Muscle layer of duodenum (tissue), 2 donors: ENCODE measurements around the gene FAM114A1.
A peak's percentile ranks its signal among the peaks of the same experiment; 100 is the strongest.

Experiments used
- H3K27ac ChIP-seq: one replicate; pipeline ENCODE4 v1.7.0; 2013; ENCODE audit warnings: mild to moderate bottlenecking, low read length
- H3K27me3 ChIP-seq: one replicate; pipeline ENCODE4 v1.7.0; 2013; ENCODE audit warnings: low read depth, mild to moderate bottlenecking, control low read depth, low read length
- H3K36me3 ChIP-seq, 2 donors: one replicate each; pipeline ENCODE4 v1.7.0; 2013; ENCODE audit warnings: low read length in 2 of 2, control low read depth in 1 of 2, mild to moderate bottlenecking in 1 of 2; ENCODE audit not compliant: insufficient read depth in 2 of 2, control insufficient read depth in 1 of 2
- H3K4me1 ChIP-seq, 2 donors: one replicate each; pipeline ENCODE4 v1.7.0; 2013; ENCODE audit warnings: low read length in 2 of 2, mild to moderate bottlenecking in 2 of 2, control low read depth in 1 of 2, moderate library complexity in 1 of 2; ENCODE audit not compliant: insufficient read depth in 2 of 2, control insufficient read depth in 1 of 2
- H3K4me3 ChIP-seq, 2 donors: one replicate each; pipeline ENCODE4 v1.7.0; 2013; ENCODE audit warnings: low read length in 2 of 2, low read depth in 1 of 2, mild to moderate bottlenecking in 1 of 2
- H3K9me3 ChIP-seq, 2 donors: one replicate each; pipeline ENCODE4 v1.7.0; 2013; ENCODE audit warnings: low read length in 2 of 2, control low read depth in 1 of 2, mild to moderate bottlenecking in 1 of 2; ENCODE audit not compliant: control insufficient read depth in 1 of 2
- donor health status: healthy.

FAM114A1 gene

DNA sequence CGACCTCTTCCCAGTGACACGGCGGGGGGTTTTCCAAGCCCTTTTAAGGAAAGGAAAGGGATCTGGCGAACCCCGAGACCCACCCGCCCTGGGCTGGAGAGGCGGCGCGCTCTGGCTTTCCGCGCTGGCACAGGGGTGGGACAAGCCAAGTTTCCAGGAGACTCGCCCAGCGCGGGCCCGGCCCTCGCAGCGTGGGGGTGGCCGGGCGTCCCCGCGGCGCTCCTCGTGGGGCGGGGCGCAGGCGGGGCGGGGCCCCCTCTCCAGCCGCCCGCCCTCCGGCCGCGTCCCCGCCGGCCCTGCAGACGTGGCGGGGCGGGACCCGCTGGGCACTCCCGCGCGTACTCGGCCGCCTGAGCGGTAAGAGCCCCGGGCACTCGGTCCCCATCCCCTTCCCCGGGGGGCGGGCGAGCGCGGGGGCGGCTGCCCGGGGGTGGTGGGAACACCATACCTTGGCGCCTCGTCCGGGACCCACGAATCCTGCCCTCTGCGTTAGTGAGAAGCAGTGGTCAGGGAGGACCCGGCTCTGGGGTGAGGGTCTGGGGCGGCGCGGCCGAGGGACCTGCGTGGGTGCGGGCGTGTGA, at the start of gene FAM114A1:
FAM114A1 (plus strand) TSS at position 329 of the 581 bp plus-strand sequence. CDS start 10,273 bp downstream, outside the sequence.
- Histone ChIP-seq H3K27ac (peak within 1 kb of the TSS; percentile 95), H3K9me3 (no peaks in the 10 kb centered on the region), H3K36me3 (peaks cover 11 to 17% of the 10 kb centered on the region in 2 donors), H3K27me3 (no peaks in the 10 kb centered on the region), H3K4me1 (peaks cover 28 to 45% of the 10 kb centered on the region in 2 donors), H3K4me3 (peak within 1 kb of the TSS; percentile 70 to 83)

DNA sequence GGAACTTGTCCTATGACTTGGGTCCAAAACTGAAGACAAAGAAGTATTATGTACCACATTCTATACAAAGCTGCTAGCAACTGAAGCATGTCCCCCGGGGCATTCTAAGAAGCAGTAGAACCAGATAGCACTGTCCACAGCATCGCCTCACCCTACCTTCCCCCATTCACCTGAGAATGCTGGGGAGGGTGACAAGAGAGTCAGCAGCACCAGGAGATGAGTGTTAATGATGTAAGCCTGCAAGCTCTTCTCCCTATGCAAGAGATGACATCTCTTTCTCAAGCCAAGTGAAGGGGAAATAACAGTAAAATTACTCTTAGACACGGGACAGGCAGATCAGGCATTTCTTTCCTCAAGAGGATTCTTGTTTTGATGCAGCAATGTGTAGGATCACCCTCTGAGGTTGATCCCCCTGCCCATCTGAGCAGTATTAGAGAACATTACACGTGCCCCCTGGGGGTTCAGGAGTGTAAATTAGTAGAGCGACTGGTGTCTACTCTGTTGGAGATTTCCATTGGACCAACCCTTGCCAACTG, 49.1 kb upstream of the FAM114A1 start:
- H3K4me1 ChIP-seq, result peaks cover 0 to 3% of the 10 kb centered on the region in 2 donors
- H3K27me3 ChIP-seq, result no peaks in the 10 kb centered on the region
- H3K27ac ChIP-seq, result no peak overlapping the region
- H3K4me3 ChIP-seq, result no peak overlapping the region
- no peaks in the 10 kb centered on the region for H3K36me3 ChIP-seq
- H3K9me3 ChIP-seq, result peaks cover 0 to 8% of the 10 kb centered on the region in 2 donors

DNA sequence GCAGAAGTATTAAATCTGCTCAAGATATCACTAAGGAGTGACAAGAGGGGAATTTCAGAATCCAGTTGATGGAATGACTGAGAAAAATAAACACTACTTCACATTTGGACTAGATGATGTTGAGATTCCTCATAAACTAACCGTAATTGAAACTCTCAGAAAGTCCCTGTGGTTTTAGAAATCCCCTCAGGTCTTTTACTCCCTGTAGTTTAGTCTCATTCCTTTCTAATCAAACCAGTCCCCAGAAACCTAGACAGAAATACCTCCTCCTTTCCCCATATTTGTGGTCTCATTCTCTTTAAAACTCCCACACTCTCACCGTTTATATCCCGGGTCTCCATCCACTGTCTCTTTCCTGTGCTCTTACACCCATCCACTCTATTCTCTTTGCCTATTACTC, 48.0 kb upstream of the FAM114A1 start:
- Histone ChIP-seq H3K4me3 (no peak overlapping the region), H3K9me3 (peaks cover 0 to 8% of the 10 kb centered on the region in 2 donors), H3K27ac (no peak overlapping the region), H3K27me3 (no peaks in the 10 kb centered on the region), H3K4me1 (peaks cover 0 to 3% of the 10 kb centered on the region in 2 donors), H3K36me3 (no peaks in the 10 kb centered on the region)

DNA sequence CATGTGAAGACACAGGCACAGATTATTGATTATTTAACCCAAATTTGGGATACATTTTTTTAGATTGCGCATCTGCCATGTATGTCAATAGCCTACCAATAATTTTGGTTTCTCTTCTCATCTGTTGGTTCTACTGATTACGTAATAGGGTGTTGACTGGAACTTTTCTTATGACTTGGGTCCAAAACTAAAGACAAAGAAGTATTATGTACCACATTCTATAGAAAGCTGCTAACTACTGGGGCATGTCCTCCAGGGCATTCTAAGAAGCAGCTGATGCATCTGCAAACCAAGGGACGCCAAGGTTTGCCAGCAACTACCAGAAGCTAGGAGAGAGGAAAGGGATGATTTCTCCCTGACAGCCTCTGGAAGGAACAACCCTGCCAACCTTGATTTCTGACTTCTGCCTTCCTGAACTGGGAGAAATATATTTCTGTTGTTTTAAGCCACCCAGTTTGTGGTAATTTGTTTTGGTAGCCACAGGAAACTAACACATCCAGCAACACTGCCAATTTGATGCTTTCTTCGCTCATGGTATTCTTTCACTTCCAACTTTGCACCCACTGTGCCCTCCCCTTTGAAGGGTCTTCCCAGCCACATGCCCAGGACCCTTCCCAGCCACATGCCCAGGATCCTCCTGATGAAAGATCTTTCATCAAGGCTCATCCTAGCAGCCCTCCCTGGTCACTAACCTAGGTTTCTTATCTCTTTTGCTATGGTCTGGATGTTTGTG, 47.1 kb upstream of the FAM114A1 start:
- Histone ChIP-seq H3K27ac (no peak overlapping the region), H3K9me3 (peaks cover 0 to 5% of the 10 kb centered on the region in 2 donors), H3K27me3 (no peaks in the 10 kb centered on the region), H3K4me1 (peaks cover 0 to 2% of the 10 kb centered on the region in 2 donors), H3K36me3 (no peaks in the 10 kb centered on the region), H3K4me3 (no peak overlapping the region)

DNA sequence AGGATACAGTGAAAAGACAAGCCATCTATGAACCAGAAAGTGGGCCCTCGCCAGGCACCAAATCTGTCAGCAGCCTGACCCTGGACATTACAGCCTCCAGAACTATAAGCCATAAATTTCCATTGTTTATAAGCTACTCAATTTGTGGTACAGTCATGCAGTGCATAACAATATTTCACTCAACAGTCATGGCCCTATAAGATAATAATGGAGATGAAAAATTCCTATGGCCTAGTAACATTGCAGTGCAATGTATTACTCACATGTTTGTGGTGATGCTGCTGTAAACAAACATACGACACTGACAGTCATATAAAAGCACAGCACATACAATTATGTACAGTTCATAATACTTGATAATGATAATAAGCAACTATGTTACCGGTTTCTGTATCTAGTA, 45.9 kb upstream of the FAM114A1 start:
- Histone ChIP-seq H3K4me3 (no peak overlapping the region), H3K9me3 (no peaks in the 10 kb centered on the region), H3K27me3 (no peaks in the 10 kb centered on the region), H3K27ac (no peak overlapping the region), H3K36me3 (no peaks in the 10 kb centered on the region), H3K4me1 (no peaks in the 10 kb centered on the region)

DNA sequence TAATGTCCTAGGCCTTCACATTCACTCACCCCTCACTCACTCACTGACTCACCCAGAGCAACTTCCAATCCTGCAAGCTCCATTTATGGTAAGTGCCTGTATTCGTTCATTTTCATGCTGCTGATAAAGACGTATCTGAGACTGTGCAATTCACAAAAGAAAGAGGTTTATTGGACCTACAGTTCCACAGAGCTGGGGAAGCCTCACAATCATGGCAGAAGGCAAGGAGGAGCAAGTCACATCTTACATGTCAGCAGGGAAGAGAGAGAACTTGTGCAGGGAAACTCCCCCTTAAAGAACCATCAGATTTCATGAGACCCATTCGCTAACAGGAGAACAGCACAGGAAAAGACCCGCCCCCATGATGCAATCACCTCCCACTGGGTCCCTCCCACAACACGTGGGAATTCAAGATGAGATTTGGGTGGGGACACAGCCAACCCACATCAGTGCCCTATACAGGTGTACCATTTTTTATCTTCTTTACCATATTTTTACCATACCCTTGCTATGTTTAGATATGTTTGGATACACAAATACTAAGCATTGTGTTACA, 44.8 kb upstream of the FAM114A1 start:
- Histone ChIP-seq H3K4me3 (no peak overlapping the region), H3K4me1 (no peaks in the 10 kb centered on the region), H3K27me3 (no peaks in the 10 kb centered on the region), H3K36me3 (no peaks in the 10 kb centered on the region), H3K9me3 (no peaks in the 10 kb centered on the region), H3K27ac (no peak overlapping the region)

DNA sequence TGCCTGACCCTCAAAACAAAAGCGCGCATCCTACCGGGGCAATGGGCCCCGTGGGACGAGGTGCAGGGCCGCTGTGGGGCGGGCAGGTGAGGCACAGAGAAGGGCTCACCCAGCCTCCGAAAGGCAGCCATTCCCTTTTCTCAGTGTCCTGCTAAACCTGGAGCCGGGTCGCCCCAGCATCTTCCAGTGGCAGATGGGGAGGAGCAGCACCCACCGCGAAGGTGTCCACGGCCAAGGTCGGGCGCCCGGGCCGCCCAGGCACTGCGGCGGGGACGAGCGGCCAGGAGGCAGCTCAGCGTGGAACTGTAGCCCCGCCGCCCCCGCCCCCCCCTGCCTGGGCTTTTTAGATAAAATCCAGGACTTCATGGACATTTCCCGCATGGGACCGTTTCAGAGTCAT, 43.8 kb upstream of the FAM114A1 start:
- no peaks in the 10 kb centered on the region for H3K4me1 ChIP-seq
- H3K4me3 ChIP-seq, result no peak overlapping the region
- H3K27ac ChIP-seq, result no peak overlapping the region
- no peaks in the 10 kb centered on the region for H3K27me3 ChIP-seq
- no peaks in the 10 kb centered on the region for H3K9me3 ChIP-seq
- H3K36me3 ChIP-seq, result no peaks in the 10 kb centered on the region

DNA sequence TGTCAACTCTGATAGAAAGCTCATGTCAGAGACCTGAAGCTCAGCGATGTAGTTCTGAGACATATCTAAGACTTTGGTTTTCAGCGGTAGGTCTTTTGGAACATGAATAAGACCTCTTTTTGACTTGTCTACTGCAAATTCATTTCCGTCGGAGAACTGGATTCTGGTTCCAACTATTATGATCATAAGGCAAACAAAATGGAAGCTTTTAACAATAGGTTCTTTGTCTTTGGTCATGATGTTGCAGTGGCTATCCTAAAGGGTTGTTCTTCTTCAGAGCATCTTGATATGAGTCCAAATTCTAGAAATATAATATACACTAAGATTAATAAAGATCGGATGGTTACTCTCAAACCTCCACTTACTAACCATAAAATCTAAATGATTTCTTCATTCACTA, 38.4 kb upstream of the FAM114A1 start:
- Histone ChIP-seq H3K36me3 (no peaks in the 10 kb centered on the region), H3K4me1 (no peaks in the 10 kb centered on the region), H3K27me3 (no peaks in the 10 kb centered on the region), H3K9me3 (no peaks in the 10 kb centered on the region), H3K27ac (no peak overlapping the region), H3K4me3 (no peak overlapping the region)

DNA sequence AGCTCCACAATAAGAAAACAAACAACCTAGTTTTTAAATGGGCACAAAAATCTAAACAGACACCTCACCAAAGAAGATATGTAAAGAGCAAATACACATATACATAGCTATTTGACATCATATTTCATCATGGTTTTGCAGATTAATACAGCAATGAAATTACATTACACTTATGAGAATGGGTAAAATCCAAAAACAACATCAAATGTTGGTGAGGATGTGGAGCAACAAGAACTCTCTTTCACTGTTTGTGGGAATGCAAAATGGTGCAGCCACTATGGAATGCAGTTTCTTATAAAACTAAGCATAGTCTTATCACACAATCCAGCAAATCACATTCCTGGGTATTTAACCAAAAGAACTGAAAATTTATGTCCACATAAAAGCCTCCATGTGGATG, 36.0 kb upstream of the FAM114A1 start:
- no peak overlapping the region for H3K27ac ChIP-seq
- no peaks in the 10 kb centered on the region for H3K27me3 ChIP-seq
- no peaks in the 10 kb centered on the region for H3K36me3 ChIP-seq
- peaks cover 0 to 4% of the 10 kb centered on the region in 2 donors for H3K9me3 ChIP-seq
- no peak overlapping the region for H3K4me3 ChIP-seq
- no peaks in the 10 kb centered on the region for H3K4me1 ChIP-seq

DNA sequence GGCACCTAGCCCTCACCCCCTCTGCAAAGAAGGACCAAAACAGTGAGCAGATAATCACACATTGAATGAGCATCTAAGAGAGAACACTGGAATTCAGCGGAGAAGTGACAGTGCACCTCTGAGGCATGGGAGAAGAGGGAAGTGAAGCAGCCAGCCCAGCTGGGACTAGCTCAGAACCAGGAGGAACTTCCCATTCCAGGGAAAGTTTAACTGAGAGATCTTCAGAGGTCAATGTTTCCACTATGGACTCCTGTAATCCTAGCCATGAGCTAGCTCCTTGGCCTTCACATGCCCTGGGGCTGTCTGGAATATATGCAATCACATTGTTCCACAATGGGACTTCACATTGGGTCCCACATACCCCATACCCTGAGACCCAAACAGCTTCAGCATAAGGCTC, 35.4 kb upstream of the FAM114A1 start:
- no peaks in the 10 kb centered on the region for H3K27me3 ChIP-seq
- no peak overlapping the region for H3K27ac ChIP-seq
- no peaks in the 10 kb centered on the region for H3K4me1 ChIP-seq
- peaks cover 0 to 4% of the 10 kb centered on the region in 2 donors for H3K9me3 ChIP-seq
- no peak overlapping the region for H3K4me3 ChIP-seq
- H3K36me3 ChIP-seq, result no peaks in the 10 kb centered on the region

DNA sequence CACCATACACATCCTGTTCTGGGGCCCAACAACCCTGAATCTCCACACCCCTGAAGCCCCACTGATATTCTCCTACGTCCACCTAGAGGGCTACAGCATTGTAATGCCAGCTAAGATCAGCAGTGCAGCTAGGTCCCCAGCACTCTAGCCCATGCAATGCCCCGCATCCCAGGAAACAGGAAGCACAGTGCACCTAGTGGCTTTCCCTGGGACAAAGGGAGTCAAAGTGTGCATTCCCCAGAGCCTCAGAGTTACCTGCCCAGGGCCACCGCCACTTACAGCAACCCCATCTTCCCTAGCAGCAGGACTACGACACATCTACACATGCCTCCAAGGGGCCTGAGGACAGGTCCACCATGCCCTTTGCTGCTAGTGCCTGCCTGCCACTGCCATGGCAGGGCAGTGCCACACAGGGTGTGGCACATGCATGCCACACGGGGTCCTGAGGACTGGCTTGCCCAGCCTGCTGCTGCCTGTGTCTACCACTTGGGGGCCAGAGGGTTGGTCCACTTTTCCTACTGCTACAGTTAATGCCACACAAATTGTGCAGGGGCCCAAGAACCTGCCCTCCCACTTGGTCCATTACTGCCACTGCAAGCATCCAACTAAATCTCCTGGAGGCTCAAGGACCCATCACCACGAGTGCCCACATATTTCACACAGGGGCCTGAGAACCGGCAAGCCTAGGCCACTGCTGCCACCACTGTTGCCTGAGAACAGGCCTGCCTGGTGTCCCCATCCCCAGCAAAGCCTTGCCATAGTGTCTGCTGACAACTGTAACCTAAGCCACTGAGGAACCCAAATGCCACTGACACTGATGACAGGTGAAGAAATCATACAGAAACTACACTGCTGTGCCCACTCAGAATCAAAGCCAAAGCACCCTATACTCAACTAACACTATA, 34.7 kb upstream of the FAM114A1 start:
- Histone ChIP-seq H3K36me3 (no peaks in the 10 kb centered on the region), H3K27me3 (no peaks in the 10 kb centered on the region), H3K4me1 (no peaks in the 10 kb centered on the region), H3K4me3 (no peak overlapping the region), H3K9me3 (peaks cover 0 to 4% of the 10 kb centered on the region in 2 donors), H3K27ac (no peak overlapping the region)
